Measurements from ENCODE around the gene EYA2. TPM values are rescaled to one million over a fixed set of nuclear protein-coding genes. Genes with fewer than 3 reads are reported as not detected.

The EYA2 gene
- total RNA-seq, 4 donors from 2014 or later: 0.47 to 4.1 (median 2.2) TPM

GRCh38 chr20:47027456-47027855 is 132.8 kb downstream of the EYA2 start:
- no peak overlapping the region for H3K4me3 ChIP-seq
- H3K9me3 ChIP-seq: peaks cover 0 to 14% (median 0%) of the 10 kb centered on the region in 3 donors
- no peak overlapping the region for H3K27ac ChIP-seq
- H3K36me3 ChIP-seq: no peaks in the 10 kb centered on the region
- H3K4me1 ChIP-seq: peaks cover 0 to 36% (median 0%) of the 10 kb centered on the region in 3 donors
- TF ChIP-seq POLR2A (IDR thresholded peaks at IDR 0.05): no peak
- TF ChIP-seq EP300 (IDR thresholded peaks at IDR 0.05): no peak
- no peak for TF ChIP-seq POLR2AphosphoS5 (IDR thresholded peaks at IDR 0.05)
- TF ChIP-seq, protein P1, sequence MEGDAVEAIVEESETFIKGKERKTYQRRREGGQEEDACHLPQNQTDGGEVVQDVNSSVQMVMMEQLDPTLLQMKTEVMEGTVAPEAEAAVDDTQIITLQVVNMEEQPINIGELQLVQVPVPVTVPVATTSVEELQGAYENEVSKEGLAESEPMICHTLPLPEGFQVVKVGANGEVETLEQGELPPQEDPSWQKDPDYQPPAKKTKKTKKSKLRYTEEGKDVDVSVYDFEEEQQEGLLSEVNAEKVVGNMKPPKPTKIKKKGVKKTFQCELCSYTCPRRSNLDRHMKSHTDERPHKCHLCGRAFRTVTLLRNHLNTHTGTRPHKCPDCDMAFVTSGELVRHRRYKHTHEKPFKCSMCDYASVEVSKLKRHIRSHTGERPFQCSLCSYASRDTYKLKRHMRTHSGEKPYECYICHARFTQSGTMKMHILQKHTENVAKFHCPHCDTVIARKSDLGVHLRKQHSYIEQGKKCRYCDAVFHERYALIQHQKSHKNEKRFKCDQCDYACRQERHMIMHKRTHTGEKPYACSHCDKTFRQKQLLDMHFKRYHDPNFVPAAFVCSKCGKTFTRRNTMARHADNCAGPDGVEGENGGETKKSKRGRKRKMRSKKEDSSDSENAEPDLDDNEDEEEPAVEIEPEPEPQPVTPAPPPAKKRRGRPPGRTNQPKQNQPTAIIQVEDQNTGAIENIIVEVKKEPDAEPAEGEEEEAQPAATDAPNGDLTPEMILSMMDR (IDR thresholded peaks at IDR 0.05): no peak
- H3K27me3 ChIP-seq: no peaks in the 10 kb centered on the region
- ATAC-seq: no peak
- WGBS, 2 donors (ENCODE audit: low coverage in 1 of 2): 66 to 100% methylated on average over 1 to 2 of the region's 3 CpGs

- TF ChIP-seq POLR2A (IDR thresholded peaks at IDR 0.05) (no peak), POLR2AphosphoS5 (IDR thresholded peaks at IDR 0.05) (no peak), EP300 (IDR thresholded peaks at IDR 0.05) (no peak)
- TF ChIP-seq, protein P1 (IDR thresholded peaks at IDR 0.05): no peak
- H3K36me3 ChIP-seq: no peaks in the 10 kb centered on the region
- ATAC-seq: no peak
- H3K4me3 ChIP-seq: no peak overlapping the region
- H3K9me3 ChIP-seq: peaks cover 0 to 16% (median 0%) of the 10 kb centered on the region in 3 donors
- no peak overlapping the region for H3K27ac ChIP-seq
- H3K4me1 ChIP-seq: peaks cover 0 to 36% (median 0%) of the 10 kb centered on the region in 3 donors
- H3K27me3 ChIP-seq: no peaks in the 10 kb centered on the region
- 80 to 100% methylated on average over 1 of the region's 2 CpGs for WGBS, 2 donors (ENCODE audit: low coverage in 1 of 2)
Observed at GRCh38 chr20:47028487-47028886, 133.8 kb downstream of the EYA2 start.

GRCh38 chr20:47029845-47030244 is 135.2 kb downstream of the EYA2 start:
- no peak overlapping the region for H3K27ac ChIP-seq
- H3K9me3 ChIP-seq: peaks cover 0 to 20% (median 0%) of the 10 kb centered on the region in 3 donors
- 11 to 47% methylated on average over 3 of the region's 3 CpGs for WGBS, 2 donors (ENCODE audit: low coverage in 1 of 2)
- no peak for ATAC-seq
- no peak overlapping the region for H3K4me3 ChIP-seq
- no peak for TF ChIP-seq POLR2AphosphoS5 (IDR thresholded peaks at IDR 0.05)
- TF ChIP-seq, protein P1 (IDR thresholded peaks at IDR 0.05): no peak
- no peak for TF ChIP-seq EP300 (IDR thresholded peaks at IDR 0.05)
- TF ChIP-seq POLR2A (IDR thresholded peaks at IDR 0.05): no peak
- H3K27me3 ChIP-seq: no peaks in the 10 kb centered on the region
- H3K36me3 ChIP-seq: no peaks in the 10 kb centered on the region
- H3K4me1 ChIP-seq: peaks cover 0 to 24% (median 0%) of the 10 kb centered on the region in 3 donors

- H3K36me3 ChIP-seq: no peaks in the 10 kb centered on the region
- peaks cover 0 to 20% (median 0%) of the 10 kb centered on the region in 3 donors for H3K9me3 ChIP-seq
- H3K27ac ChIP-seq: no peak overlapping the region
- 80% methylated on average over 2 of the region's 4 CpGs; no CpG with 5 or more reads in 1 of the 2 donors for WGBS, 2 donors (ENCODE audit: low coverage in 1 of 2)
- no peaks in the 10 kb centered on the region for H3K27me3 ChIP-seq
- ATAC-seq: no peak
- H3K4me3 ChIP-seq: no peak overlapping the region
- TF ChIP-seq EP300 (IDR thresholded peaks at IDR 0.05): no peak
- TF ChIP-seq POLR2A (IDR thresholded peaks at IDR 0.05): no peak
- no peak for TF ChIP-seq POLR2AphosphoS5 (IDR thresholded peaks at IDR 0.05)
- TF ChIP-seq, protein P1 (IDR thresholded peaks at IDR 0.05): no peak
- H3K4me1 ChIP-seq: peaks cover 0 to 19% (median 0%) of the 10 kb centered on the region in 3 donors
Observed at GRCh38 chr20:47030271-47030810, 135.7 kb downstream of the EYA2 start.

DNA sequence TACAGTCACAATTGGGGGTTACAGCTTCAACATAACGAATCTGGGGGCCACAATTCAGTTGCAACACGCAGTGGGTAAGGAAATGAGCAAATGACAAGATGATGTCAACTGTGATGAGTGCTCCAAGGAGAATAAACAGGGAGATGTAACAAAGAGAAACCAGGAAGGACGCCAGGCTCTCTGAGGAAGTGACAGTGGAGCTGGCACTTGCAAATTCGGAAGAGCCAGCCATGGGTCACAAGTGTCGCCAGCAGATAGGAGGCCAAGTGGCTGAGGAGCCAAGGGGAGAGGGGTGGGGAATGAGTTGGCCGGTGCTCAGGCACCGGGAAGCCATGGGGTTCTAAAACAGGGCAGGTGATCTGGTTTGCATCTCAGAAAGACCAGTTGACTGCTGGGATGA is 136.4 kb downstream of the EYA2 start:
- Histone ChIP-seq H3K27me3 (no peaks in the 10 kb centered on the region), H3K27ac (no peak overlapping the region), H3K36me3 (no peaks in the 10 kb centered on the region), H3K9me3 (peaks cover 0 to 20% (median 0%) of the 10 kb centered on the region in 3 donors), H3K4me1 (peaks cover 0 to 18% (median 0%) of the 10 kb centered on the region in 3 donors), H3K4me3 (no peak overlapping the region)
- no peak for ATAC-seq
- TF ChIP-seq, protein P1 (IDR thresholded peaks at IDR 0.05): no peak
- TF ChIP-seq EP300 (IDR thresholded peaks at IDR 0.05): no peak
- TF ChIP-seq POLR2A (IDR thresholded peaks at IDR 0.05): no peak
- TF ChIP-seq POLR2AphosphoS5 (IDR thresholded peaks at IDR 0.05): no peak
- 43 to 45% methylated on average over 6 of the region's 7 CpGs for WGBS, 2 donors (ENCODE audit: low coverage in 1 of 2)

Measured in gastroesophageal sphincter (tissue), 4 donors.